ENCODE results near the gene ELN. TPM values are rescaled to one million over a fixed set of nuclear protein-coding genes. Genes with fewer than 3 reads are reported as not detected.

The ELN gene
- total and polyA plus RNA-seq, 2 donors (not counting 3 experiments of a cell fraction or from before 2014, with no cell fraction given): 1.7 to 2.6 TPM

DNA sequence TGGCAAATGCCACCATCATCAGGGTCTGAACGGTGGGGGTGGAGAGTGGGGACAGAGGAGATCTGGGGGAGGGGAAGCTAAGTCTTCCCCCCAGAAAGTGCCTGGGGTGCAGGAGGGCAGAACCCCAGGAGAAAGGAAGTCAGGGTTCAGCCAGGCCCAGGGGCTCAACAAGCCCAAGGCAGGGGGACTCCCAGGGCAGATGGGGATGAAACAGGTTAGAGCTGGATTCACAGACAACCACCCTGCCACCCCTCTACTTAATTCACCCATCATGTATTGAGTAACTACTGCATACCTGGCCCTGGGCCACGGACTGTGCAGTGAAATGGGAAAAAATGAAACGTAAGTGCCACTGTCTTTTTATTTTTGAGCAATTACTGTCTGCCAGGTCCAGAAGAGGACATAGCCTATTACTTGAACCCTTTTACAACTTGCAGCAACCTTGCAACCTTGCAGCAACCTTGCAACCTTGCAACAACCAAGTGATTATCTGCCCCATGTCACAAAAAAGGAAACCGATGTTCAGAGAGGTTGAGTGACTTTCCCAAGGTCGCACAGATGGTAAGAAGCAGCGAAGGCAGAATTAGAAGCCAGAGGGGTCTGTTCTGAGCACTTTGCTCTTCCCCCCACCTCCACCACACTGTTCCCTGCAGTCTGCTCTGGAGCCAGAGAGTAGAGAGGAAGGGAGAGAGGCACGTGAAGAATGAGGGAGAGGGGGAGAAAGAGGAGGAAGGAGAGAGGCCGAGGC is 4.8 kb downstream of the ELN start:
- Histone ChIP-seq H3K9ac (replicated peaks; ENCODE audit: extremely low read depth, insufficient read depth, low read length) (no peak overlapping the region), H3K9me1 (replicated peaks; ENCODE audit: control insufficient read depth, extremely low read depth, insufficient read depth, low read length) (no peaks in the 10 kb centered on the region), H3K4me2 (ENCODE audit: insufficient read depth, low read length) (no peak overlapping the region), H3K4me3 (replicated peaks in 1 of 3; ENCODE audit: insufficient read depth in 1 of 3, low read depth in 1 of 3, low read length in 3 of 3) (no peak overlapping the region), H2AFZ (ENCODE audit: low read depth, low read length) (no peak overlapping the region), H3K4me1 (ENCODE audit: control insufficient read depth, extremely low read depth, insufficient read depth, low read length) (peaks cover 3% of the 10 kb centered on the region), H3K27ac (ENCODE audit: insufficient read depth, low read depth, low read length) (no peak overlapping the region), H3K36me3 (ENCODE audit: control insufficient read depth in 2 of 2, extremely low read depth in 1 of 2, insufficient read depth in 2 of 2, low read length in 2 of 2) (no peaks in the 10 kb centered on the region), H3K27me3 (ENCODE audit: control insufficient read depth in 2 of 2, insufficient read depth in 2 of 2, low read length in 2 of 2) (peaks cover 11 to 15% of the 10 kb centered on the region in 2 experiments), H3K9me3 (replicated peaks; ENCODE audit: control insufficient read depth, insufficient read depth, low read length) (no peaks in the 10 kb centered on the region), H4K20me1 (replicated peaks; ENCODE audit: control insufficient read depth, extremely low read depth, insufficient read depth, low read length) (no peaks in the 10 kb centered on the region), H3K79me2 (ENCODE audit: control insufficient read depth, insufficient read depth, low read length) (no peaks in the 10 kb centered on the region)
- intact Hi-C loops (cut with micrococcal nuclease) (no loop called here), dilution Hi-C loops (cut with MboI; ENCODE audit: extremely low pct_ligation_motif_present, low sequenced_read_pairs) (no loop called here)
- no peak for TF ChIP-seq GATA2 (IDR thresholded peaks at IDR 0.05; ENCODE audit: insufficient read depth, insufficient read length, low read depth, low read length)
- no peak for TF ChIP-seq EZH2 (IDR thresholded peaks at IDR 0.05; ENCODE audit: borderline replicate concordance, low read depth, low read length, severe bottlenecking)
- no peak for TF ChIP-seq MYC (IDR thresholded peaks at IDR 0.05; ENCODE audit: low read depth, low read length)
- no peak for TF ChIP-seq POLR2A (IDR thresholded peaks at IDR 0.05; ENCODE audit: low read depth, low read length)
- TF ChIP-seq POLR2AphosphoS5 (IDR thresholded peaks at IDR 0.05; ENCODE audit: insufficient read depth, low read depth, low read length): no peak
- TF ChIP-seq JUN (IDR thresholded peaks at IDR 0.05; ENCODE audit: borderline replicate concordance, insufficient read depth, insufficient read length, low read depth): no peak
- TF ChIP-seq FOS (IDR thresholded peaks at IDR 0.05; ENCODE audit: borderline replicate concordance, insufficient read depth, low read length): no peak
- TF ChIP-seq, protein P1, sequence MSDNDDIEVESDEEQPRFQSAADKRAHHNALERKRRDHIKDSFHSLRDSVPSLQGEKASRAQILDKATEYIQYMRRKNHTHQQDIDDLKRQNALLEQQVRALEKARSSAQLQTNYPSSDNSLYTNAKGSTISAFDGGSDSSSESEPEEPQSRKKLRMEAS (IDR thresholded peaks at IDR 0.05; ENCODE audit: insufficient read depth, insufficient read length): no peak
- TF ChIP-seq CTCF (IDR thresholded peaks at IDR 0.05; ENCODE audit: extremely low read depth in 1 of 2, insufficient read depth in 1 of 2, low read depth in 1 of 2, low read length in 2 of 2): no peak
- BruUV-seq (replicated peaks): no TSS peak
- DNase-seq (ENCODE audit: low read depth, low spot score) (no peak), FAIRE-seq (no peak)
- POLR2A ChIA-PET: no interaction called here
- CTCF ChIA-PET: interaction anchor here (1.2 kb wide), 1 partner anchor 165 kb away, joined by 3 read pairs; no protein-coding TSS in a partner anchor

All from endothelial cell of umbilical vein (primary cell).